GM12878 (cell line): Measurements from ENCODE around the gene LRRN4. TPM values are rescaled to one million over a fixed set of nuclear protein-coding genes. Genes with fewer than 3 reads are reported as not detected.

Experiments
- ATAC-seq: fragments of 200-7000 bp; cut with Tn5 transposase; 3 replicates; pipeline ENCODE4 v1.9.1; 2020; ENCODE audit warnings: mild to moderate bottlenecking, moderate library complexity
- BruUV-seq: library from RNA; stranded (reverse); fragments of 400-500 nt; replicated peaks from 2 replicates; lab custom pipeline; 2021; lab: Mats Ljungman, UMichigan
- CTCF ChIA-PET: fragments of 300-600 bp; sonication (Branson Sonifier 250); formaldehyde crosslinking; extraction: SDS; loops from one replicate; lab custom pipeline; 2021; ENCODE audit warnings: inconsistent platforms; lab: Yijun Ruan, JAX
- POLR2A ChIA-PET: fragments of 350-600 bp; formaldehyde crosslinking; extraction: SDS; loops from one replicate; lab custom pipeline; 2021; ENCODE audit warnings: inconsistent platforms; lab: Charles Lee
- RAD21 ChIA-PET: fragments of 300-600 bp; sonication (Branson Sonifier 250); formaldehyde crosslinking; loops from one replicate; lab custom pipeline; 2023; ENCODE audit warnings: antibody characterized with exemption; ENCODE audit not compliant: unreplicated experiment; lab: Charles Lee
- SMC1A ChIA-PET: fragments of 300-600 bp; sonication (Branson Sonifier 250); formaldehyde crosslinking; loops from one replicate; lab custom pipeline; 2023; ENCODE audit not compliant: unreplicated experiment, uncharacterized antibody; lab: Charles Lee
- DNase-seq: peaks from one replicate; pipeline ENCODE4 v3.0.0-alpha.2; 2011; ENCODE audit warnings: low read depth, low spot score
- FAIRE-seq: peaks from 3 replicates; lab custom pipeline; 2011; peaks lifted over from hg19 to GRCh38; lab: Jason Lieb, UNC
- H2AFZ ChIP-seq: 2 replicates; pipeline ENCODE4 v1.6.0; 2011; ENCODE audit warnings: low read depth, low read length, control low read depth; ENCODE audit not compliant: control insufficient read depth
- H3K27ac ChIP-seq: 2 replicates; pipeline ENCODE4 v1.5.1; 2011; ENCODE audit warnings: control low read depth; ENCODE audit not compliant: control insufficient read depth, insufficient read depth
- H3K27me3 ChIP-seq, 2 experiments: replicated peaks in 1 of 2; 2 replicates each; pipeline versions ENCODE4 v1.6.0 to v1.6.1; 2011; ENCODE audit warnings: low read length in 1 of 2; ENCODE audit not compliant: control insufficient read depth in 2 of 2, insufficient read depth in 2 of 2
- H3K36me3 ChIP-seq, 2 experiments: 2 replicates each; pipeline ENCODE4 v1.5.1; 2011; ENCODE audit warnings: low read length in 1 of 2; ENCODE audit not compliant: control insufficient read depth in 2 of 2, insufficient read depth in 2 of 2
- H3K4me1 ChIP-seq: 2 replicates; pipeline ENCODE4 v1.6.1; 2011; ENCODE audit warnings: mild to moderate bottlenecking, low read length, moderate library complexity, mixed read lengths; ENCODE audit not compliant: control insufficient read depth, insufficient read depth
- H3K4me2 ChIP-seq: 2 replicates; pipeline ENCODE4 v1.6.0; 2011; ENCODE audit warnings: control low read depth; ENCODE audit not compliant: control insufficient read depth, insufficient read depth
- H3K4me3 ChIP-seq: fragments of 200-600 bp; sonication (generic); 2 replicates; pipeline ENCODE4 v1.5.1; 2016
- H3K79me2 ChIP-seq: 2 replicates; pipeline ENCODE4 v1.6.0; 2011; ENCODE audit warnings: low read length; ENCODE audit not compliant: control insufficient read depth, insufficient read depth
- H3K9ac ChIP-seq: 2 replicates; pipeline ENCODE4 v1.8.0; 2011; ENCODE audit warnings: low read length, control low read depth, mixed read lengths; ENCODE audit not compliant: control insufficient read depth, insufficient read depth
- H3K9me3 ChIP-seq: replicated peaks from 3 replicates; pipeline ENCODE4 v1.5.1; 2011; ENCODE audit warnings: mild to moderate bottlenecking, low read length; ENCODE audit not compliant: control insufficient read depth, insufficient read depth
- H4K20me1 ChIP-seq: 2 replicates; pipeline ENCODE4 v1.6.0; 2011; ENCODE audit not compliant: control insufficient read depth, insufficient read depth
- ATF3 ChIP-seq: IDR thresholded peaks from 2 replicates; pipeline ENCODE4 v1.6.1; 2011; ENCODE audit warnings: low read depth, mild to moderate bottlenecking, low read length, moderate library complexity, borderline replicate concordance; ENCODE audit errors: extremely low read depth
- BMI1 ChIP-seq: fragments of 450-650 bp; IDR thresholded peaks from 2 replicates; pipeline ENCODE4 v1.6.1; 2016; ENCODE audit warnings: mild to moderate bottlenecking, moderate library complexity, borderline replicate concordance
- E2F8 ChIP-seq: fragments of 450-650 bp; IDR thresholded peaks from 2 replicates; pipeline ENCODE4 v1.6.1; 2018; ENCODE audit warnings: mild to moderate bottlenecking, low read depth, moderate library complexity; ENCODE audit not compliant: partially characterized antibody
- HCFC1 ChIP-seq: fragments of 150-350 bp; IDR thresholded peaks from 2 replicates; pipeline ENCODE4 v1.6.1; 2014; ENCODE audit warnings: low read length
- JUNB ChIP-seq: IDR thresholded peaks from 2 replicates; pipeline ENCODE4 v1.6.1; 2016; ENCODE audit warnings: antibody characterized with exemption, mild to moderate bottlenecking
- NFYB ChIP-seq: IDR thresholded peaks from 2 replicates; pipeline ENCODE4 v1.6.1; 2011; ENCODE audit warnings: low read depth, mild to moderate bottlenecking, low read length, improper control_type of control experiment, moderate library complexity; ENCODE audit not compliant: insufficient read depth
- NR2C2 ChIP-seq: IDR thresholded peaks from 2 replicates; pipeline ENCODE4 v1.6.1; 2011; ENCODE audit warnings: borderline replicate concordance, low read depth; ENCODE audit not compliant: control insufficient read depth, insufficient read length
- PAX8 ChIP-seq: fragments of 450-650 bp; IDR thresholded peaks from 2 replicates; pipeline ENCODE4 v1.6.1; 2017; ENCODE audit warnings: mild to moderate bottlenecking, moderate library complexity
- RAD21 ChIP-seq: IDR thresholded peaks from 2 replicates; pipeline ENCODE4 v1.6.1; 2011; ENCODE audit warnings: mild to moderate bottlenecking, low read depth, low read length, moderate library complexity; ENCODE audit not compliant: insufficient read depth
- TCF7 ChIP-seq: IDR thresholded peaks from 2 replicates; pipeline ENCODE4 v1.6.1; 2014; ENCODE audit warnings: antibody characterized with exemption, borderline replicate concordance
- WRNIP1 ChIP-seq: IDR thresholded peaks from 2 replicates; pipeline ENCODE4 v1.6.1; 2011; ENCODE audit warnings: low read depth, low read length, improper control_type of control experiment, borderline replicate concordance
- ZBTB4 ChIP-seq: fragments of 450-650 bp; formaldehyde crosslinking; IDR thresholded peaks from 2 replicates; pipeline ENCODE4 v1.4.0; 2022; ENCODE audit warnings: mild to moderate bottlenecking, moderate library complexity
- ZNF207 ChIP-seq: fragments of 450-650 bp; IDR thresholded peaks from 2 replicates; pipeline ENCODE4 v1.6.1; 2014; ENCODE audit warnings: antibody characterized with exemption, mild to moderate bottlenecking, borderline replicate concordance
- WGBS: methylation state at CpG from one replicate; pipeline ENCODE4 v1.1.6; 2016; ENCODE audit warnings: low lambda C conversion rate; ENCODE audit not compliant: insufficient replicate concordance, insufficient coverage; ENCODE audit errors: missing lambda C conversion rate; 5-methylcytosine and 5-hydroxymethylcytosine counted together
- in situ Hi-C: fragments of 300-500 bp; cut with MboI; formaldehyde crosslinking; loops from 9 replicates; pipeline ENCODE4 v1.14.3; 2018; ENCODE audit warnings: mixed read lengths
- intact Hi-C: fragments of 100-400 bp; cut with micrococcal nuclease; formaldehyde crosslinking; loops from one replicate; pipeline ENCODE4 v1.14.2; 2022; ENCODE audit not compliant: unreplicated experiment
- polyA plus RNA-seq, 11 experiments: library from polyadenylated mRNA; depleted of rRNA in 4 of 11; unstranded in 6 of 11; stranded (reverse) in 5 of 11; fragments of >200 nt; fragmentation: Nextera tagmentation in 4 of 11; fragmentation: Illumina TruSeq in 1 of 11; extraction: Ambion mirVana in 4 of 11; extraction: Trizol in 1 of 11; gene quantifications; 1 replicate in 1 of 11; 2 replicates in 10 of 11; pipeline versions ENCODE4 v1.2.1 to v1.2.3, GENCODE V29; 2011 to 2016; ENCODE audit warnings: inconsistent platforms in 2 of 11, missing spikeins in 2 of 11, low read depth in 1 of 11
- total RNA-seq, 4 experiments: library from RNA; depleted of rRNA in 3 of 4; stranded (reverse); fragments of >200 nt in 3 of 4; fragmentation: Illumina TruSeq in 1 of 4; extraction: Trizol in 1 of 4; gene quantifications; 2 replicates each; pipeline versions ENCODE4 v1.2.1 to v1.2.3, GENCODE V29; 2013 to 2021

LRRN4 gene
- total and polyA plus RNA-seq, 10 of the 15 experiments (the other 5 are each of a cell fraction or from before 2014, with no cell fraction given) = 0.11 TPM; not detected in 9

GRCh38 chr20:6095409-6095808 lies 41.5 kb upstream of the LRRN4 start (continued):
- no peak for TF ChIP-seq E2F8
- no peak for TF ChIP-seq RAD21
- TF ChIP-seq PAX8 = no peak
- no peak for TF ChIP-seq TCF7
- no peak for TF ChIP-seq ATF3
- no peak for TF ChIP-seq BMI1
- TF ChIP-seq, all 136 proteins: peak for 0

GRCh38 chr20:6094565-6094964 lies 40.7 kb upstream of the LRRN4 start:
- H3K4me1 ChIP-seq = no peaks in the 10 kb centered on the region
- H4K20me1 ChIP-seq = no peaks in the 10 kb centered on the region
- DNase-seq (no peak), FAIRE-seq (no peak), ATAC-seq (no peak)
- intact Hi-C loops (no loop called here), in situ Hi-C loops (no loop called here)
- no peak overlapping the region for H3K4me2 ChIP-seq
- H3K79me2 ChIP-seq = no peaks in the 10 kb centered on the region
- ChIA-PET RAD21 (no interaction called here), SMC1A (no interaction called here), CTCF (interaction anchor here (0.9 to 1.9 kb wide), 2 partner anchors 10 to 566 kb away, joined by 3 to 7 read pairs; no protein-coding TSS in a partner anchor), POLR2A (no interaction called here)
- H2AFZ ChIP-seq = no peak overlapping the region
- H3K27ac ChIP-seq = no peak overlapping the region
- no peaks in the 10 kb centered on the region for H3K36me3 ChIP-seq
- H3K4me3 ChIP-seq = no peak overlapping the region
- BruUV-seq = no TSS peak
- no peaks in the 10 kb centered on the region for H3K9me3 ChIP-seq
- WGBS = 59% methylated on average over 4 of the region's 4 CpGs
- no peaks in the 10 kb centered on the region for H3K27me3 ChIP-seq
- no peak overlapping the region for H3K9ac ChIP-seq
- TF ChIP-seq ZBTB4 (CRISPR knock-in tag) (no peak), NFYB (no peak), WRNIP1 (no peak), HCFC1 (no peak), NR2C2 (no peak), JUNB (no peak), ZNF207 (no peak)
